Gastrocnemius medialis (tissue), 4 donors: ENCODE data around the gene PI4KA. TPM values are rescaled to one million over a fixed set of nuclear protein-coding genes. Genes with fewer than 3 reads are reported as not detected.

ENCODE experiments used
- ATAC-seq, 2 donors: fragments of 150-250 bp; one replicate each; pipeline ENCODE4 v1.9.1; 2016
- DNase-seq, 2 donors: peaks; one replicate each; pipeline ENCODE4 v3.0.0-alpha.2; 2019
- H3K27ac ChIP-seq, 4 donors: fragments of 200-600 bp; sonication (generic); 1 replicate in 1 of 4; 2 replicates in 3 of 4; pipeline ENCODE4 v1.5.1; 2016 to 2018; ENCODE audit warnings: mild to moderate bottlenecking in 2 of 4, moderate library complexity in 1 of 4
- H3K27me3 ChIP-seq, 3 donors: fragments of 200-600 bp; sonication (generic) in 2 of 3; 1 replicate in 1 of 3; 2 replicates in 2 of 3; pipeline versions ENCODE4 v1.5.1 to v1.6.0; 2016 to 2019; ENCODE audit warnings: mild to moderate bottlenecking in 1 of 3, moderate library complexity in 1 of 3
- H3K36me3 ChIP-seq, 2 donors: fragments of 200-600 bp; sonication (generic) in 1 of 2; one replicate each; pipeline ENCODE4 v1.5.1; 2017 to 2018
- H3K4me1 ChIP-seq, 2 donors: fragments of 200-600 bp; sonication (generic) in 1 of 2; one replicate each; pipeline ENCODE4 v1.5.1; 2016 to 2017; ENCODE audit warnings: mild to moderate bottlenecking in 2 of 2
- H3K4me3 ChIP-seq, 4 donors: fragments of 200-600 bp; sonication (generic) in 3 of 4; 1 replicate in 1 of 4; 2 replicates in 3 of 4; pipeline ENCODE4 v1.5.1; 2016 to 2019; ENCODE audit warnings: mild to moderate bottlenecking in 2 of 4
- H3K9me3 ChIP-seq, 3 donors: fragments of 200-600 bp; sonication (generic) in 2 of 3; 1 replicate in 1 of 3; 2 replicates in 2 of 3; pipeline ENCODE4 v1.5.1; 2016 to 2019
- CTCF ChIP-seq, 5 experiments: fragments of 450-650 bp in 3 of 5; fragments of 200-600 bp in 2 of 5; sonication (generic) in 2 of 5; IDR thresholded peaks in 4 of 5; conservative IDR thresholded peaks in 1 of 5; 1 replicate in 4 of 5; 2 replicates in 1 of 5; pipeline ENCODE4 v1.5.1; 2016 to 2019; ENCODE audit warnings: antibody characterized with exemption in 5 of 5, mild to moderate bottlenecking in 3 of 5, moderate library complexity in 3 of 5
- POLR2A ChIP-seq, 2 donors: fragments of 450-650 bp; IDR thresholded peaks; one replicate each; pipeline ENCODE4 v1.6.1; 2017; ENCODE audit warnings: antibody characterized with exemption in 2 of 2, mild to moderate bottlenecking in 2 of 2, moderate library complexity in 2 of 2
- in situ Hi-C, 4 donors: fragments of 200-750 bp; cut with MboI; loops; one replicate each; pipeline versions ENCODE4 v1.15.0 to v1.8.0; 2017; ENCODE audit warnings: low sequenced_read_pairs in 4 of 4
- intact Hi-C: fragments of 100-400 bp; cut with DNase I; formaldehyde crosslinking; loops from one replicate; pipeline ENCODE4 v1.15.1; 2023; ENCODE audit warnings: low total_unique reads
- total RNA-seq, 4 donors: library from RNA; depleted of rRNA; stranded (reverse); fragments of >200 nt; gene quantifications; one replicate each; pipeline versions ENCODE4 v1.1.0 to v1.2.3, GENCODE V29; 2016

The PI4KA gene
- total RNA-seq, 4 donors from 2014 or later: 40.1 to 59.7 (median 45.4) TPM

DNA sequence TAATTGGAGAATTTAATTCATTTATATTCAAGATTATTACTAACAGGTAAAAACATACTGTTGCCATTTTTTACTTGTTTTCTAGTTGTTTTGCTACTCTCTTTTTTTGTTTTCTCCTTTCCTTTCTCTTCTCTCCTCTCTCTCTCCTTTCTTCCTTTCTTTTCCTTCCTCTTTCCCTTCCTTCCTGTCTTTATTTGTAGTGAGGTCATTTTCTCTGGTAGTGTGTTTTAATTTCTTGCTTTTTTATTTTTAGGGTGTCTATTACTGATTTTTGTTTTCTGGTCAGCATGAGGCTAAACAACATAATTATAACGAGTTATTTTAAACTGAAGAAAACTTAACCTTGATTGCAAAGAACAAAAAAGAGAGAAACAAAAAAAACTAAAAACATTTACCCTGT lies 197.1 kb downstream of the PI4KA start:
- intact Hi-C loops (no loop called here), in situ Hi-C loops (no loop called here)
- Histone ChIP-seq H3K9me3 (no peaks in the 10 kb centered on the region), H3K36me3 (no peaks in the 10 kb centered on the region), H3K4me3 (no peak overlapping the region), H3K27ac (no peak overlapping the region), H3K4me1 (no peaks in the 10 kb centered on the region), H3K27me3 (no peaks in the 10 kb centered on the region)
- ATAC-seq (no peak), DNase-seq (no peak)
- TF ChIP-seq CTCF (IDR thresholded peaks at IDR 0.05 in 4 of 5, conservative IDR thresholded peaks at IDR 0.05 in 1 of 5) (no peak), POLR2A (IDR thresholded peaks at IDR 0.05) (no peak)

DNA sequence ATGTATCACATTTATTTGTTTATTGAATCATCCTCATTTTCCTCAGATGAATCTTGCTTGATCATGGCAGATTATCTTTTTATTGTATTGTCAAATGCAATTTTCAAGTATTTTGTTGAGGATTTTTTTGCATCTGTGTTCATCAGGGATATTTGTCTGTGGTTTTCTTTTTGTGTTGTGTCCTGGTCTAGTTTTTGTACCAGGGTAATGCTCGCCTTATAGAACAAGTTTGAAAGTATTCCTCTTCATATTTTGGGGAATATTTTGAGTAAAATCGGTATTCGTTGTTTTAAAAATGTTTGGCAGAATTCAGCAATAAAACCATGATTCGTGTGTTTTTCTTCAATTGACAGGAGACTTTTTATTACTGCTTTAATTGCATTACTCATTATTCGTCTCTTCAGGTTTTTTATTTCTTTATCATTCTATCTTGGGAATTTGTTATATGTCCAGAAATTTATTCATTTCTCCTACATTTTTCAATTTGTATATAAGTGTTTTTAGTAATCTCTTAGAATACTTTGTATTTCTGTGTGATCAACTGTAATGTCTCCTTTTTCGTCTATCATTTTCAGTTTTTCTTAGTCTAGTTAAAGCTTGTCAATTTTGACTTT lies 198.1 kb downstream of the PI4KA start:
- in situ Hi-C loops (no loop called here), intact Hi-C loops (no loop called here)
- Histone ChIP-seq H3K27ac (no peak overlapping the region), H3K36me3 (no peaks in the 10 kb centered on the region), H3K27me3 (no peaks in the 10 kb centered on the region), H3K9me3 (no peaks in the 10 kb centered on the region), H3K4me3 (no peak overlapping the region), H3K4me1 (no peaks in the 10 kb centered on the region)
- ATAC-seq (no peak), DNase-seq (no peak)
- TF ChIP-seq CTCF (IDR thresholded peaks at IDR 0.05 in 4 of 5, conservative IDR thresholded peaks at IDR 0.05 in 1 of 5) (no peak), POLR2A (IDR thresholded peaks at IDR 0.05) (no peak)

DNA sequence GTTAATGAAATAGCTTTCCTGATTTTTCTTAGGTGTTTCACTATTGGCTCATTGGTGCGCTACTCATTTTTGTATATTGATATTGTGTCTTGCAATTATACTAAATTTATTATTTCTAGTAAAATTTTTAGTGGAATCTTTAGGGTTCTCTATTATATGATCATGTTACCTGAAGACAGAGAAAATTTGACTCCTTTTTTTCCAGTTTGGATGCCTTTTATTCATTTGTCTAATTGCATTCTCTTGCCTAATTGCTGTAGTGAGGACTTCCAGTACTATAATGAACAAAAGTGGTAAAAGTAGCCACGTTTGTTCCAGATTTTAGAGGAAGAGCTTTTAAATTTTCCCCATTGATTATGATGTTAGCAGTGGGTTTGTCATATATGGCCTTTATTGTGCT lies 198.7 kb downstream of the PI4KA start:
- H3K4me1 ChIP-seq: peaks cover 0 to 2% of the 10 kb centered on the region in 2 donors
- H3K36me3 ChIP-seq: no peaks in the 10 kb centered on the region
- intact Hi-C loops (no loop called here), in situ Hi-C loops (no loop called here)
- no peak for TF ChIP-seq CTCF (IDR thresholded peaks at IDR 0.05 in 4 of 5, conservative IDR thresholded peaks at IDR 0.05 in 1 of 5)
- TF ChIP-seq POLR2A (IDR thresholded peaks at IDR 0.05): no peak
- no peak for ATAC-seq
- H3K9me3 ChIP-seq: no peaks in the 10 kb centered on the region
- no peak overlapping the region for H3K4me3 ChIP-seq
- DNase-seq: no peak
- H3K27ac ChIP-seq: no peak overlapping the region
- H3K27me3 ChIP-seq: no peaks in the 10 kb centered on the region

DNA sequence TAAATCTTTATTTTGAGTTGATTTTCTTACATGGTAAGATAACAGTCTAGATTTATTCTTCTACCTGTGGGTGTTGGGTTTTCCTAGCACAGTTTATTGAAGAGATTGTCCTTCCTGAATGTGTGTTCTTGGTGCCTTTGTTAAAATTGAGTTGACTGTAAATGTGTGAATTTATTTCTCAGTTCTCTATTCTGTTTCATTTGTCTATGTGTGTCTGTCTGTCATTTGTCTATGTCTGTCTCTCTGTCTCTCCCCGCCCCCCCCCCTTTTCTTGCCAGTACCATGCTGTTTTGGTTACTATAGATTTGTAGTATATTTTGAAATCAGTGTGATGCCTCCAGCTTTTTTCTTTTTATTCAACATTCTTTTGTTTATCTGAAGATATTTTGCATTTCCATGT lies 199.4 kb downstream of the PI4KA start:
- intact Hi-C loops: no loop called here
- Histone ChIP-seq H3K27ac (no peak overlapping the region), H3K4me3 (no peak overlapping the region), H3K27me3 (no peaks in the 10 kb centered on the region), H3K4me1 (peaks cover 0 to 6% of the 10 kb centered on the region in 2 donors), H3K9me3 (no peaks in the 10 kb centered on the region), H3K36me3 (no peaks in the 10 kb centered on the region)
- no peak for ATAC-seq
- DNase-seq: no peak
- in situ Hi-C loops: no loop called here
- no peak for TF ChIP-seq POLR2A (IDR thresholded peaks at IDR 0.05)
- no peak for TF ChIP-seq CTCF (IDR thresholded peaks at IDR 0.05 in 4 of 5, conservative IDR thresholded peaks at IDR 0.05 in 1 of 5)
